ENCODE results near the gene GP1BB.

GRCh38 chr22:19767427-19768341 is 44.3 kb downstream of the GP1BB start:
- no peak for TF ChIP-seq EZH2 (optimal IDR thresholded peaks at IDR 0.05; ENCODE audit: low read depth, low read length)
- no peak for TF ChIP-seq CTCF (IDR thresholded peaks at IDR 0.05; ENCODE audit: low read length)
